HepG2 (cell line): ENCODE results near the gene SNAPC4. TPM values are rescaled to one million over a fixed set of nuclear protein-coding genes. Genes with fewer than 3 reads are reported as not detected.

Source experiments
- ARID3A ChIP-seq: IDR thresholded peaks from 2 replicates; pipeline ENCODE4 v1.6.1; 2012; ENCODE audit warnings: low read depth, low read length, improper control_type of control experiment
- CEBPB ChIP-seq: IDR thresholded peaks from 2 replicates; pipeline ENCODE4 v1.6.1; 2011; ENCODE audit warnings: low read depth, low read length, improper control_type of control experiment, borderline replicate concordance
- E2F5 ChIP-seq: sonication (generic); formaldehyde crosslinking; conservative IDR thresholded peaks from 2 replicates; pipeline ENCODE4 v1.4.0; 2020; ENCODE audit warnings: missing genetic modification reagents
- EHMT2 ChIP-seq: fragments of 200-600 bp; sonication (generic); IDR thresholded peaks from 2 replicates; pipeline ENCODE4 v1.7.0; 2017; ENCODE audit warnings: antibody characterized with exemption, low read depth, low read length, borderline replicate concordance
- FOXC1 ChIP-seq: sonication (generic); formaldehyde crosslinking; IDR thresholded peaks from 2 replicates; pipeline ENCODE4 v1.8.0; 2022; ENCODE audit warnings: mild to moderate bottlenecking, missing genetic modification reagents, borderline replicate concordance
- HDAC1 ChIP-seq: sonication (generic); formaldehyde crosslinking; IDR thresholded peaks from 2 replicates; pipeline ENCODE4 v1.5.1; 2020; ENCODE audit warnings: mild to moderate bottlenecking, missing genetic modification reagents
- ISX ChIP-seq: sonication (generic); formaldehyde crosslinking; conservative IDR thresholded peaks from 2 replicates; pipeline ENCODE4 v1.5.0; 2020; ENCODE audit warnings: missing genetic modification reagents
- MTA1 ChIP-seq: sonication (generic); formaldehyde crosslinking; IDR thresholded peaks from 2 replicates; pipeline ENCODE4 v1.4.0; 2020; ENCODE audit warnings: missing genetic modification reagents, mild to moderate bottlenecking, borderline replicate concordance
- NAIF1 ChIP-seq: sonication (generic); formaldehyde crosslinking; IDR thresholded peaks from 2 replicates; pipeline ENCODE4 v1.5.0; 2020; ENCODE audit warnings: mild to moderate bottlenecking, missing genetic modification reagents, borderline replicate concordance
- NFE2L2 ChIP-seq: fragments of 150-350 bp; IDR thresholded peaks from 2 replicates; pipeline ENCODE4 v1.6.1; 2014; ENCODE audit warnings: low read length
- RFX3 ChIP-seq: IDR thresholded peaks from 2 replicates; pipeline ENCODE4 v1.6.1; 2016; ENCODE audit warnings: missing biosample characterization, missing genetic modification reagents
- RFXAP ChIP-seq: sonication (generic); formaldehyde crosslinking; IDR thresholded peaks from 2 replicates; pipeline ENCODE4 v1.4.0; 2020; ENCODE audit warnings: missing genetic modification reagents, borderline replicate concordance
- SNAI1 ChIP-seq: sonication (generic); formaldehyde crosslinking; IDR thresholded peaks from 2 replicates; pipeline ENCODE4 v1.5.0; 2020; ENCODE audit warnings: mild to moderate bottlenecking, missing genetic modification reagents, borderline replicate concordance
- ZMAT3 ChIP-seq: sonication (generic); formaldehyde crosslinking; conservative IDR thresholded peaks from 2 replicates; pipeline ENCODE4 v1.7.0; 2021; ENCODE audit warnings: missing genetic modification reagents
- ZNF235 ChIP-seq: sonication (generic); formaldehyde crosslinking; IDR thresholded peaks from 2 replicates; pipeline ENCODE4 v1.8.1; 2023; ENCODE audit warnings: mild to moderate bottlenecking, missing genetic modification reagents, borderline replicate concordance
- ZNF629 ChIP-seq: sonication (generic); formaldehyde crosslinking; conservative IDR thresholded peaks from 2 replicates; pipeline ENCODE4 v1.5.0; 2020; ENCODE audit warnings: missing genetic modification reagents
- ZNF773 ChIP-seq: sonication (generic); formaldehyde crosslinking; IDR thresholded peaks from 2 replicates; pipeline ENCODE4 v1.4.0; 2020; ENCODE audit warnings: missing genetic modification reagents, borderline replicate concordance
- ZNF781 ChIP-seq: sonication (generic); formaldehyde crosslinking; IDR thresholded peaks from 2 replicates; pipeline ENCODE4 v1.5.1; 2020; ENCODE audit warnings: borderline replicate concordance, mild to moderate bottlenecking, missing genetic modification reagents; ENCODE audit errors: not compliant biosample characterization
- polyA plus RNA-seq, 8 experiments: library from polyadenylated mRNA; depleted of rRNA in 3 of 8; stranded (reverse) in 7 of 8; unstranded in 1 of 8; fragments of >200 nt; fragmentation: Illumina TruSeq in 4 of 8; extraction: Trizol in 4 of 8; gene quantifications; 2 replicates each; pipeline versions ENCODE4 v1.2.1 to v1.2.3, GENCODE V29; 2011 to 2016; ENCODE audit warnings: low read depth in 4 of 8, missing spikeins in 1 of 8, mixed read lengths in 1 of 8; ENCODE audit not compliant: insufficient read depth in 1 of 8
- total RNA-seq, 5 experiments: library from RNA; depleted of rRNA; stranded (reverse); fragments of >200 nt; fragmentation: Illumina TruSeq; extraction: Trizol; gene quantifications; 2 replicates each; pipeline ENCODE4 v1.2.3, GENCODE V29; 2016; ENCODE audit warnings: low read depth in 1 of 5
- TF ChIP-seq, protein P1 (sequence below): IDR thresholded peaks from 2 replicates; pipeline ENCODE4 v1.6.1; 2012; ENCODE audit warnings: low read length, improper control_type of control experiment
- TF ChIP-seq, protein P2 (sequence below): IDR thresholded peaks from 2 replicates; pipeline ENCODE4 v1.6.1; 2012; ENCODE audit warnings: inconsistent platforms
- TF ChIP-seq, protein P3 (sequence below): sonication (generic); formaldehyde crosslinking; IDR thresholded peaks from 2 replicates; pipeline ENCODE4 v1.5.0; 2020; ENCODE audit warnings: mild to moderate bottlenecking, low read depth, missing genetic modification reagents, borderline replicate concordance
- TF ChIP-seq, protein P4 (sequence below): sonication (generic); formaldehyde crosslinking; IDR thresholded peaks from 2 replicates; pipeline ENCODE4 v1.5.0; 2020; ENCODE audit warnings: missing genetic modification reagents, mild to moderate bottlenecking, borderline replicate concordance

The SNAPC4 gene
- total and polyA plus RNA-seq, 2 of the 13 experiments (the other 11 are each of a cell fraction or from before 2014, with no cell fraction given): 2.0 to 6.0 TPM

GRCh38 chr9:136372561-136373299, 27.2 kb downstream of the SNAPC4 start (continued):
- TF ChIP-seq, protein P1, sequence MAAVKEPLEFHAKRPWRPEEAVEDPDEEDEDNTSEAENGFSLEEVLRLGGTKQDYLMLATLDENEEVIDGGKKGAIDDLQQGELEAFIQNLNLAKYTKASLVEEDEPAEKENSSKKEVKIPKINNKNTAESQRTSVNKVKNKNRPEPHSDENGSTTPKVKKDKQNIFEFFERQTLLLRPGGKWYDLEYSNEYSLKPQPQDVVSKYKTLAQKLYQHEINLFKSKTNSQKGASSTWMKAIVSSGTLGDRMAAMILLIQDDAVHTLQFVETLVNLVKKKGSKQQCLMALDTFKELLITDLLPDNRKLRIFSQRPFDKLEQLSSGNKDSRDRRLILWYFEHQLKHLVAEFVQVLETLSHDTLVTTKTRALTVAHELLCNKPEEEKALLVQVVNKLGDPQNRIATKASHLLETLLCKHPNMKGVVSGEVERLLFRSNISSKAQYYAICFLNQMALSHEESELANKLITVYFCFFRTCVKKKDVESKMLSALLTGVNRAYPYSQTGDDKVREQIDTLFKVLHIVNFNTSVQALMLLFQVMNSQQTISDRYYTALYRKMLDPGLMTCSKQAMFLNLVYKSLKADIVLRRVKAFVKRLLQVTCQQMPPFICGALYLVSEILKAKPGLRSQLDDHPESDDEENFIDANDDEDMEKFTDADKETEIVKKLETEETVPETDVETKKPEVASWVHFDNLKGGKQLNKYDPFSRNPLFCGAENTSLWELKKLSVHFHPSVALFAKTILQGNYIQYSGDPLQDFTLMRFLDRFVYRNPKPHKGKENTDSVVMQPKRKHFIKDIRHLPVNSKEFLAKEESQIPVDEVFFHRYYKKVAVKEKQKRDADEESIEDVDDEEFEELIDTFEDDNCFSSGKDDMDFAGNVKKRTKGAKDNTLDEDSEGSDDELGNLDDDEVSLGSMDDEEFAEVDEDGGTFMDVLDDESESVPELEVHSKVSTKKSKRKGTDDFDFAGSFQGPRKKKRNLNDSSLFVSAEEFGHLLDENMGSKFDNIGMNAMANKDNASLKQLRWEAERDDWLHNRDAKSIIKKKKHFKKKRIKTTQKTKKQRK: no peak
- TF ChIP-seq RFX3 (CRISPR knock-in tag): no peak
- no peak for TF ChIP-seq ARID3A
- TF ChIP-seq MTA1 (CRISPR knock-in tag): 0 out of 2 replicates have a peak, but pooled peaks have one; percentile 42
- TF ChIP-seq ZNF629 (CRISPR knock-in tag): peak; percentile 30; the same call in 1 of the 2 replicates
- no peak for TF ChIP-seq E2F5
- TF ChIP-seq ISX (CRISPR knock-in tag): no peak
- TF ChIP-seq NAIF1 (CRISPR knock-in tag): no peak
- peak; percentile 82; the same call in 1 of the 2 replicates for TF ChIP-seq RFXAP (CRISPR knock-in tag)
- no peak for TF ChIP-seq ZMAT3 (CRISPR knock-in tag)
- TF ChIP-seq FOXC1 (CRISPR knock-in tag): no peak; the same call in 1 of the 2 replicates
- TF ChIP-seq, protein P2, sequence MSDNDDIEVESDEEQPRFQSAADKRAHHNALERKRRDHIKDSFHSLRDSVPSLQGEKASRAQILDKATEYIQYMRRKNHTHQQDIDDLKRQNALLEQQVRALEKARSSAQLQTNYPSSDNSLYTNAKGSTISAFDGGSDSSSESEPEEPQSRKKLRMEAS: no peak
- peak; percentile 58 for TF ChIP-seq HDAC1 (CRISPR knock-in tag)
- TF ChIP-seq, protein P3, sequence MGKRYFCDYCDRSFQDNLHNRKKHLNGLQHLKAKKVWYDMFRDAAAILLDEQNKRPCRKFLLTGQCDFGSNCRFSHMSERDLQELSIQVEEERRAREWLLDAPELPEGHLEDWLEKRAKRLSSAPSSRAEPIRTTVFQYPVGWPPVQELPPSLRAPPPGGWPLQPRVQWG (CRISPR knock-in tag): no peak
- no peak for TF ChIP-seq NFE2L2
- no peak for TF ChIP-seq ZNF781 (CRISPR knock-in tag)
- TF ChIP-seq EHMT2: no peak
- no peak for TF ChIP-seq SNAI1 (CRISPR knock-in tag)
- TF ChIP-seq ZNF235 (CRISPR knock-in tag): no peak
- TF ChIP-seq, protein P4, sequence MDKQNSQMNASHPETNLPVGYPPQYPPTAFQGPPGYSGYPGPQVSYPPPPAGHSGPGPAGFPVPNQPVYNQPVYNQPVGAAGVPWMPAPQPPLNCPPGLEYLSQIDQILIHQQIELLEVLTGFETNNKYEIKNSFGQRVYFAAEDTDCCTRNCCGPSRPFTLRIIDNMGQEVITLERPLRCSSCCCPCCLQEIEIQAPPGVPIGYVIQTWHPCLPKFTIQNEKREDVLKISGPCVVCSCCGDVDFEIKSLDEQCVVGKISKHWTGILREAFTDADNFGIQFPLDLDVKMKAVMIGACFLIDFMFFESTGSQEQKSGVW: no peak
- peak; percentile 97 for TF ChIP-seq CEBPB
- TF ChIP-seq ZNF773 (CRISPR knock-in tag): no peak
